ENCODE data around the gene SETD2.
"Not testable (repeated sequence)": the region's sequence is repeated elsewhere in the genome, so short reads cannot be mapped to it uniquely, and the experiment has no call there.

SETD2 gene

GRCh38 chr3:47031041-47031440 lies 132.9 kb downstream of the SETD2 start:
- not testable (repeated sequence) for DNase-seq (ENCODE audit: low read depth)

GRCh38 chr3:47028667-47029066 lies 135.2 kb downstream of the SETD2 start:
- no peak for DNase-seq (ENCODE audit: low read depth)

GRCh38 chr3:47028146-47028545 lies 135.8 kb downstream of the SETD2 start:
- no peak for DNase-seq (ENCODE audit: low read depth)

GRCh38 chr3:47026432-47026831 lies 137.5 kb downstream of the SETD2 start:
- not testable (repeated sequence) for DNase-seq (ENCODE audit: low read depth)

- no peak for DNase-seq (ENCODE audit: low read depth)
Observed at GRCh38 chr3:47024932-47025331, 139.0 kb downstream of the SETD2 start.

- DNase-seq (ENCODE audit: low read depth), result no peak
Observed at GRCh38 chr3:47022641-47023071, 141.3 kb downstream of the SETD2 start.

- no peak for DNase-seq (ENCODE audit: low read depth)
Observed at GRCh38 chr3:47020311-47020710, 143.6 kb downstream of the SETD2 start.

GRCh38 chr3:47019201-47019600 lies 144.7 kb downstream of the SETD2 start:
- DNase-seq (ENCODE audit: low read depth), result no peak

GRCh38 chr3:47018269-47018611 lies 145.7 kb downstream of the SETD2 start:
- no peak for DNase-seq (ENCODE audit: low read depth)

GRCh38 chr3:47017504-47018268 lies 146.2 kb downstream of the SETD2 start:
- DNase-seq (ENCODE audit: low read depth), result no peak

GRCh38 chr3:47016934-47017435 lies 146.9 kb downstream of the SETD2 start:
- no peak for DNase-seq (ENCODE audit: low read depth)

- no peak for DNase-seq (ENCODE audit: low read depth)
Observed at GRCh38 chr3:47016086-47016933, 147.6 kb downstream of the SETD2 start.

- DNase-seq (ENCODE audit: low read depth), result no peak
Observed at GRCh38 chr3:47015151-47015550, 148.8 kb downstream of the SETD2 start.

GRCh38 chr3:47014036-47014435 lies 149.9 kb downstream of the SETD2 start:
- no peak for DNase-seq (ENCODE audit: low read depth)

GRCh38 chr3:47013231-47013630 lies 150.7 kb downstream of the SETD2 start:
- DNase-seq (ENCODE audit: low read depth), result no peak

- no peak for DNase-seq (ENCODE audit: low read depth)
Observed at GRCh38 chr3:47012342-47013230, 151.3 kb downstream of the SETD2 start.

- no peak for DNase-seq (ENCODE audit: low read depth)
Observed at GRCh38 chr3:47011371-47011770, 152.5 kb downstream of the SETD2 start.

- no peak for DNase-seq (ENCODE audit: low read depth)
Observed at GRCh38 chr3:47010910-47011309, 153.0 kb downstream of the SETD2 start.

- no peak for DNase-seq (ENCODE audit: low read depth)
Observed at GRCh38 chr3:47010111-47010712, 153.7 kb downstream of the SETD2 start.

GRCh38 chr3:47009225-47010110 lies 154.4 kb downstream of the SETD2 start:
- peak; percentile 41 for DNase-seq (ENCODE audit: low read depth)

- no peak for DNase-seq (ENCODE audit: low read depth)
Observed at GRCh38 chr3:47008851-47009224, 155.1 kb downstream of the SETD2 start.

Measured in stimulated activated CD8-positive, alpha-beta memory T cell treated with anti-CD3 and anti-CD28 coated beads, Interleukin-7, amount 100 ng/mL, for 24 hours (primary cell).